ENCODE results near the gene ZNRF3.
A peak's percentile ranks its signal among the peaks of the same experiment; 100 is the strongest.

The ZNRF3 gene

DNA sequence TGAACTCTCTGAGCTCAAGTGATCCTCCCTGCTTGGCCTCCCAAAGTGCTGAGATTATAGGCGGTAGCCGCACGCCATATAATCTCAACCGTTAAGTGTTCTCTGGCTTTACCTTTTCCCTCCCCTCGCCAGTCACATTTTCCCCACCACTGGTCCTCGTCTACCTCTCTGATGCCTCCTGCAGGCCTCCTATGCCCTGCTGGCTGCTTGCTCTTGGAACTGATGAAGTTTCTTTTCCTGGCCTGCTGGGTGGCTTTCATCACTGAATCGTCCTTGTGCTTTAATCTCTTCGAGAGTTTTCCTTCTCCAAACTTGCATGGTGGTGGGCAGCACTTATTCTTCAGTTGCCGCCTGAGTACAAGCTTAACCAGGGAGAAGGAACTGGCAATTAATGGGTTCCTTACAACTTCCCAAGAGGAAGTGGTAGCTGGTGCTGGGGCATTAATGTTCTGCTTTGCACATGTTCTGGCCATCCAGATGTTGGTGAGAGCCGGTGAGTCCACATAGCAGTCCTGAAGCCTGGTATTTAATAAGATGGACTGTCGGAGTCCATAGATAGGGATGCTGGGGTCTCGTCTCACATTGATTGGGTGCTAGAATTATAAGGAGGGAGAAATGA, 177.0 kb downstream of the ZNRF3 start:
- no peak for DNase-seq (ENCODE audit: low read depth in 1 of 2, low spot score in 1 of 2)

DNA sequence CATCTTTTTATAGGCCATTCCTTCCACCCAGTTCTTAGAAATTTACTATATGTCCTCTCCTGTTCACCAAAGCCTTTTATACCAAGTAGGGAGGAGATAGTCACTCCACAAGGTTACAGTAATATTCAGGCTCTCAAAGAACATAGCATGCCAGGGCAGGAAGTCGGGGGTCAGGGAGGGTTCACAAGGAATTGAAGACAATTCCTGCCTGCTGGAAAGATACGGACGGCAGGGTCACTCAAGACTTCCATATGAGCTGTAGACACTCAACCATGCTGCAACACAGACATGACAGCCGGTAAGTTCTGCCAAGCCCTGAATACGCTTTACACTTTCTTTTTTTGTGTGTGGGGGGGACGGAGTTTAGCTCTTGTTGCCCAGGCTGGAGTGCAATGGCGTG, 177.6 kb downstream of the ZNRF3 start:
- no peak for DNase-seq (ENCODE audit: low read depth in 1 of 2, low spot score in 1 of 2)

DNA sequence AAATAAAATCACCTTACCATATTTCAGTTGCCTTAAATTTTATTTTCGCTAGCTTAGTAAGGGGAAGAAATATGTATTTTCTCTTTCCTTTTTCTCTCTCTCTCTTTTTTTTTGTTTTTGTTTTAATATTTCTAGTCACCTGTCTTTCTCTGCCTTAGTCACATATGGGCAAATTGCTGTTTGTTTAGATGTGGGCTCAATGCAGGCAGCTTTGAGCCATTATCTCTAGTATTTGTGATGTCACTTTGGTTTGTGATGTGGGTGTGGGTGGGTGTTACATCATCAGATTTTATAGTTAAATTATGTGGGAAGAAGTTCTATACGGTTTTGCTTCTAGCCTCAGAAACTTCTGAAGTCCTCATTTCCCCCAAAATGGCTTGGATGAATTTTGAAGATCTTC, 178.4 kb downstream of the ZNRF3 start, which contains the start of gene C22orf31:
Gene C22orf31 (minus strand): TSS at position 59 of the 400 bp plus-strand sequence. CDS start 39 bp downstream, at position 20.
- DNase-seq (ENCODE audit: low read depth in 1 of 2, low spot score in 1 of 2), result no peak

DNA sequence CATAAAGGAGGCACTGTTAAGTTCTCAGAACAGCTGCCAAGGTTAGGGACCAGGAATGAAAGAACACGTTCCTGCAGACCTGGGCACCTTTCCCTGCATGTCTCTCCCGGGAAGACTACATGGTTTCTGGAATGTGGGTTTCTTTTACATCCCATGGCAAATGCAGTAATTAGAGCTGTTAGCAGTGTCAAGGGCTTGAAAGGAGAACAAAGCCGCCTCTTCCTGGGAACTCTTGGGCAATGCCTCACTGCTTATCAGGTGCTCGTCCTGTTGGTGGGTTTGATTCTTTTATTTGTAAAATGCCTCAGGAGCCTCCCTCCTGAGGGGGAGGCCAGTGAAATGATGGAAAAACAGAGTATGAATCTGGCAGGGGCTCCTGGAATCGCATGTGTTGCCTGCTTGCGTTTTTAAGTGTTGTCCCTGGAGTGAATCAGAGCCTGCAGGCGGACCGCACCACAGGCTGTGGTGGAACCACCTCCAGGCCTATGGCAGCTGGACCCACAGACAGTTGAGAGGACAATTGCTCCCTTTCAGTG, 179.0 kb downstream of the ZNRF3 start:
- no peak for DNase-seq (ENCODE audit: low read depth in 1 of 2, low spot score in 1 of 2)

- no peak for DNase-seq (ENCODE audit: low read depth in 1 of 2, low spot score in 1 of 2)
Observed at GRCh38 chr22:29065468-29066190, 182.3 kb downstream of the ZNRF3 start.

DNA sequence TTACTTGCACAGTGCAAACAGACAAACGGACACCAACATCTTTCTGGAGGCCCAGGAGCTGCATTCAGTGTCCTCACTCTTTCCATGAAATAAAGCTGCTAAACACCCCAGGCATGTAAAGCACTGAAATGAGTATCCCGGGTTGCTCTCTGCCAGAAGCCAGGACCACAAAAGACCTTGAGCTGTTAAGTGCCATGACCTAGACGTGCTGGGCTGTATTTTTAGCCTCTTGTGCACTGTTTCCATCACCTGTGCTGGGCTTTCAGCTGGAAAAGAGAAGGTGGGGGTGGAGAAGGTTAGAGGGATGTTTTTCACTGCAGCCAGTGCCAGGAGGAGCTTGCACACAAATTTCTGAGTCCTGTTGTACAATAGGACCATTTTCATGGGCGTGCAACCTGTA, 186.1 kb downstream of the ZNRF3 start:
- no peak for DNase-seq (ENCODE audit: low read depth in 1 of 2, low spot score in 1 of 2)

- DNase-seq (ENCODE audit: low read depth in 1 of 2, low spot score in 1 of 2), result no peak
Observed at GRCh38 chr22:29070490-29070889, 187.1 kb downstream of the ZNRF3 start.

GRCh38 chr22:29071261-29072045, 188.1 kb downstream of the ZNRF3 start:
- DNase-seq (ENCODE audit: low read depth in 1 of 2, low spot score in 1 of 2), result peak in 1 of 2 donors; percentile 19

DNA sequence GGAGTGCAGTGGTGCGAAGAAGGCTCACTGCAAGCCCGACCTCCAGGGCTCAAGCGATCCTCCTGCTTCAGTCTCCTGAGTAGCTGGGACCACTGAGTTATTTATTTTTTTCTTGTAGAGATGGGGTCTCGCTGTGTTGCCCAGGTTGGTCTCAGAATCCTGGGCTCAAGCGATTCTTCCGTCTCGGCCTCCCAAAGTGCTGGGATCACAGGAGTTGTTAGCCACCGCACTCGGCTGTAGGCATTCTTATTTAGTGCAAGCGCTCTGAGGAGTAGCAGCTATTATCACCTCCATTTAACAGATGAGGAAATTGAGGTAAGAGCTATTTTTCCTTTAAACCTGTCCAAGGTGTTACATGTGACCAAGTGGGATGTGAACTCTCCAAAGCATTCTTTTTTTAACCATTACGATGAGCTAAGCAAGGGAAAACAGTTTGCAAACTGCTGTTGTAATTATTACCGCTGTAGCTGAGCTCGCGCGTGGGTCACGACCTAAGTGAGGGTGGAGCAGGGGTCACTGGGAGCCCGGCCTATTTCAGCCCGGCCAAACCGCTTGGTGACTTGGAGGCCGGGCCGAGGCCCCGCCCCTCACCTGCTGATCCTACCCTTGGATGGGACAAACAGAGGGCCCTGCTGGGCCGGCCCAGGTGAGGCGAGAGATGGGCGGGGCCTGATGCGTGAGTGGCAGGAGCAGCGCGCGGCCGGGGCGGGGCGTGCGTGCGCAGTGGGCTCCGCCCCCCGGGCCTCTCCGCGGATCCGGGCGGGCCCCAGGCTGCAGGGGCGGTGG, 189.0 kb downstream of the ZNRF3 start:
- peak; percentile 54 to 75 for DNase-seq (ENCODE audit: low read depth in 1 of 2, low spot score in 1 of 2)

GRCh38 chr22:29072979-29073617, 189.7 kb downstream of the ZNRF3 start, which contains the start of gene KREMEN1:
KREMEN1 (plus strand) TSS chr22:29073035; CDS start chr22:29073131, 96 bp downstream.
- no peak for DNase-seq (ENCODE audit: low read depth in 1 of 2, low spot score in 1 of 2)

DNA sequence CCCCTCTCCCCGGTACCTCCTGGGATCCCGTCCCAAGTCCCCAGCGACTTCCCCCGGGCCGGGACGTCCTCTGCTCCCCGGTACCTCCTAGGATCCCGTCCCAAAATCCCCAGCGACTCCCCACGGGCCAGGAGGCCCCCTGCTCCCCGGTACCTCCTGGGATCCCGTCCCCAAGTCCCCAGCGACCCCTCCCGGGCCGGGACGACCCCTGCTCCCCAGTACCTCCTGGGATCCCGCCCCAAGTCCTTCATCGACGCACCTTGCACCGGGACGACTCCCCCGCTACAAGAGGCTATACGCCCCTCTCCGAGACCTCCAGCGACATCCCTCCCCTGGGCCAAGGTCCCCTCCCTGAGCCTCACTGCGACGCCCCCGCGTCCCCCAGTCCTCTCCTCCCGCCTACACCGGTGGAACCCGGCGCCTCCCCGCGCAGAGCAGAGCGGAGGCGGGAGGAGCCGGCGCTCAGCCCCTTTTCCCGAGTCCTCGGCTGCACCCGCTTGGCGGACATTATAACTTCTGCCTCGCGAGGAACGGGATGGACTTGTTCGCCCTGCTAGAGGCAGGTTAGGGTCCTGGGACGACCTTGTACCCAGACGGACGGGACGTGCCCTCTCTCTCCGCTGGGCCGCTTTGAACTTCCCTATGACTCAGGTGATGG, 190.4 kb downstream of the ZNRF3 start:
- DNase-seq (ENCODE audit: low read depth in 1 of 2, low spot score in 1 of 2), result no peak

- DNase-seq (ENCODE audit: low read depth in 1 of 2, low spot score in 1 of 2), result no peak
Observed at GRCh38 chr22:29074276-29074772, 191.0 kb downstream of the ZNRF3 start.

GRCh38 chr22:29078036-29078868, 194.9 kb downstream of the ZNRF3 start:
- DNase-seq (ENCODE audit: low read depth in 1 of 2, low spot score in 1 of 2), result no peak

GRCh38 chr22:29078869-29079207, 195.5 kb downstream of the ZNRF3 start:
- DNase-seq (ENCODE audit: low read depth in 1 of 2, low spot score in 1 of 2), result no peak

DNA sequence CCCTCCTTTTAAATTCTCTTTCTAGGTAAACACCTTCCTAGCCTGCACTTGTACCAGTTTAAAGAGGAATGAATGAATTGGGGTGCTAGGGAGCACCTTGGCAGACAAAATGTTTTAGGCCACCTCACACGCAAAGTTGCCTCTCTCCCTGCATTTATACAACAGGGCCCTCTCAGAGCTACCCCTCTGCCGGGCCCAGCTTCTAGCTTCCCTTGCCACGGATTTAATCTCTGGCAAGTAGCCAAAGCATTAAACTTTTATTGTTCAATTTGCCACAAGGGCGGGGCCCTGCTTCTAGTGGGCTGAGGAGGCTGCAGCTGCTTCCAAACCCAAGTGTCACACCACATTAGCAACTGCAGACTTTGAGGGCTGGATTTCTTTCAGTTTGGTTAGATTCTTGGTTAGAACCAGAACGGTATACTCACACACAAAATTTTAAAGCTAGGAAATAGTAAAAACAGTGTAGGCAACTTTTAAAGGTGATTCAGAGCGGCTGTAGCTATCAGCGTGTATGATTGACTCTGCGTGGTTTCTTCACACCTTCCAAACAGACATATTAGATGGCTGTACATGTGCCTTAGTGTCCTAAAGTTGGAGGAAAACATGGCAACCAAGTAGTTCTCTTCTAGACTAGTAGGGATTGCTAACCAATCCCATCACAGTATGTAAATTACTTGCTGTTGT, 196.0 kb downstream of the ZNRF3 start:
- no peak for DNase-seq (ENCODE audit: low read depth in 1 of 2, low spot score in 1 of 2)

DNA sequence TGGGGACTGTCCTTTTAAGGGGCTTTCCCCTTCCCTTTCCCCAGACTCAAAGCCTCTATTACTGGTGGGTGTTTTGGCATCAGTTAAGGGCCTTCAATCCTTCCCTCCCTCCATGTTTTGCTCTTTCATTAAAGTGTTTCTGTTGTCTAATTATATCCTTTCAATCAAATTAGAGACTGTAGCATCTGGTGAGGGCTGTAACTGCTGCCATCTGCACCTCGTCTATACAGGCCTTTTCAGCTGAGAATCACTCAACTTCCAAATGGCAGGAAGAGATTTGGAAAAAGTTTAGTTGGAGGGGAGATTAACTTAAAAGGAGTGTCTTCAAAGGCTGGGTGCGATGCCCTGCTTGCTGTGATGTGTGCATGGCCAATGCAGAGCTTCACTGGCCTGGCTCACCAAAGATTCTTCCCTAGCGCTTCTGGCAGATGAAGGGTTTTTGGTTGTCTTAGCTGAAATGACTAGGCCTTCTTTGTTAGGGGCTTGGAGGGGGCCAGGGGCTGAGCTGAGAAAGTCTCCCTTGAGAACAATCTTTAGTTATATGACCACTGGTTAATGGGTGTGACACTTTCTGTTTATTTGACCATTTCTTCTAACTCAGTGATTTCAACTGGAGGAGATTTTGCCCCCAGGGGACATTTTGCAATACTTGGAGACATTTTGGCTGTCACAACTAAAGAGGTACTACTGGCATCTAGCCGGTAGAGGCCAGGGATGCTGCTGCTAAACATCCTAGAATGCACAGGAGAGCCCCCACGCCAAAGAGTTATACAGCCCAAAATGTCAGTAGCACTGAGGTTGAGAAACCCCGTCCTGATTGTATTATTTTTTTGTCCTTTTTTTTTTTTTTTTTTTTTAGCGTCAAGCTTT, 197.0 kb downstream of the ZNRF3 start:
- DNase-seq (ENCODE audit: low read depth in 1 of 2, low spot score in 1 of 2), result no peak

DNA sequence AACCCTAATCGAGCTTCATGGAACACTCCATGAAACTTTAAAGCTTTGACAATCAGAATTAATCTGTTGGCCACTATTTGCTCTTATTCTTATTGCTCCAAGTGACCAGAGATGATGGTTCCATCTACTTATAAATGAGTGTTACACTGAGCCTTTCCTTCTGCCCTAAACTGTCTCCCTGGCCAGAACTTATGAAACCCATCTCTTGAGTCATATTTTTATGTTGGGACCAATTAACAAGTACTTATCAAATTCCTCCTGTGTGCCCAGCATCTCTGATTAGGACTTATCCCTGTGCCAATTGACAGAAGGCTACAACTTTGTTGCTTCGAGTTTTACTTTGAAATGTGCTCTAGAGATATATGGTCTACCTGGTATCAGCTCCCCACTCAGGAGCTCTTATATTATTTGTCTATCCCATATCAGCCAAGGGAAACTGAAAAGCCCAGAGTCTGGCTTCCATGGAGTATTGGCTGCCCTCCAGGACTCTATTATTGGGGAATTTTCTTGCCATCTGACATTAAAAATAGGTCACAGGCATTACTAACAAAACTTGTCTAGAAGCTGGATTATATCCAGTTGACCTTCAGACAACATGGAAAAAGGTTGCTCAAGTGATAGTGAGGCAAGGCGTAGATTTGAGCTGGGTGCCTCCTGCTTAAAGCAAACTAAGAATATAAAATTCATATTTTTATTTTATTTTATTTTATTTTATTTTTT, 198.3 kb downstream of the ZNRF3 start:
- DNase-seq (ENCODE audit: low read depth in 1 of 2, low spot score in 1 of 2), result no peak
